A549 treated with Mapracorat at 1 μM for 4 hours (cell line): Measurements from ENCODE around the gene CDCA3. TPM values are rescaled to one million over a fixed set of nuclear protein-coding genes. Genes with fewer than 3 reads are reported as not detected.

Experiments
- total RNA-seq: library from RNA; stranded (reverse); fragments of 200-300 nt; extraction: Qiagen RNA extraction; gene quantifications from 5 replicates; pipeline ENCODE4 v1.2.3, GENCODE V29; 2022

The CDCA3 gene
- total RNA-seq: 71.5 to 81.3 TPM (median 75.3 TPM) in 5 replicates

GRCh38 chr12:6851153-6851920 lies at the start of gene CDCA3:
Gene CDCA3, minus strand, starts transcription at chr12:6851286. Its CDS starts 334 bp downstream, at chr12:6850952.

GRCh38 chr12:6873094-6874014 lies 22.3 kb upstream of the CDCA3 start, which contains the start of gene SPSB2:
Gene SPSB2, minus strand, starts transcription at chr12:6873303. Its CDS starts 402 bp downstream, at chr12:6872901.

GRCh38 chr12:6867413-6868210 lies 16.5 kb upstream of the CDCA3 start, which contains the start of gene TPI1:
Gene TPI1, plus strand, starts transcription at chr12:6867531. Its CDS starts 36 bp downstream, at chr12:6867567.

GRCh38 chr12:6851921-6852650 lies 1.0 kb upstream of the CDCA3 start, which contains the start of gene USP5:
Gene USP5, plus strand, starts transcription at chr12:6852150. Its CDS starts 30 bp downstream, at chr12:6852180.

GRCh38 chr12:6840761-6841515 lies 10.1 kb downstream of the CDCA3 start, which contains the start of gene GNB3:
Gene GNB3, plus strand, starts transcription at chr12:6840925. Its CDS starts 363 bp downstream, at chr12:6841288.

GRCh38 chr12:6827982-6828780 lies 22.9 kb downstream of the CDCA3 start, which contains the start of gene P3H3:
Gene P3H3, plus strand, starts transcription at chr12:6828407. Its CDS starts 34 bp downstream, at chr12:6828441.

GRCh38 chr12:6821591-6822425 lies 29.3 kb downstream of the CDCA3 start, which contains the start of gene GPR162:
Gene GPR162, plus strand, starts transcription at chr12:6821821. Its CDS starts 2,078 bp downstream, at chr12:6823899.

Other genes with a start within 250 kb of the CDCA3 start
- gene CHD4, start 243.9 kb downstream of the CDCA3 start, total RNA-seq: 59.8 to 76.6 TPM (median 62.8 TPM) in 5 replicates
- gene LPAR5, start 215.3 kb downstream of the CDCA3 start, total RNA-seq: 0.38 to 0.97 TPM (median 0.66 TPM) in 5 replicates
- 0.08 to 0.40 TPM (median 0.15 TPM) in 3 of 5 replicates, not detected in the others for gene ACRBP, start 203.9 kb downstream of the CDCA3 start, total RNA-seq
- 13.8 to 19.8 TPM (median 15.7 TPM) in 5 replicates for gene ING4, start 188.2 kb downstream of the CDCA3 start, total RNA-seq
- 50.6 to 58.9 TPM (median 55.4 TPM) in 5 replicates for gene ZNF384, start 161.9 kb downstream of the CDCA3 start, total RNA-seq
- gene PIANP, start 150.5 kb downstream of the CDCA3 start, total RNA-seq: 0.64 to 1.0 TPM (median 0.73 TPM) in 5 replicates
- 47.2 to 58.3 TPM (median 55.9 TPM) in 5 replicates for gene COPS7A, start 127.2 kb downstream of the CDCA3 start, total RNA-seq
- 252 to 312 TPM (median 307 TPM) in 5 replicates for gene MLF2, start 98.1 kb downstream of the CDCA3 start, total RNA-seq
- 703 to 949 TPM (median 926 TPM) in 5 replicates for gene PTMS, start 84.9 kb downstream of the CDCA3 start, total RNA-seq
- gene LAG3, start 78.8 kb downstream of the CDCA3 start, total RNA-seq: 0.89 to 2.3 TPM (median 1.4 TPM) in 5 replicates
- gene CD4, start 61.8 kb downstream of the CDCA3 start, total RNA-seq: not detected in 5 replicates
- 0.23 to 0.53 TPM (median 0.45 TPM) in 5 replicates for gene GPR162, start 29.5 kb downstream of the CDCA3 start, total RNA-seq
- 19.8 to 29.8 TPM (median 28.7 TPM) in 5 replicates for gene P3H3, start 22.9 kb downstream of the CDCA3 start, total RNA-seq
- 1.2 to 2.3 TPM (median 1.9 TPM) in 5 replicates for gene GNB3, start 10.4 kb downstream of the CDCA3 start, total RNA-seq
- gene USP5, start 864 bp upstream of the CDCA3 start, total RNA-seq: 74.8 to 79.3 TPM (median 76.6 TPM) in 5 replicates
- gene TPI1, start 16.2 kb upstream of the CDCA3 start, total RNA-seq: 1,486 to 1,673 TPM (median 1,653 TPM) in 5 replicates
- gene SPSB2, start 22.0 kb upstream of the CDCA3 start, total RNA-seq: 23.1 to 34.6 TPM (median 32.3 TPM) in 5 replicates
- gene LRRC23, start 53.5 kb upstream of the CDCA3 start, total RNA-seq: 16.4 to 19.0 TPM (median 18.3 TPM) in 5 replicates
- gene ENO2, start 63.3 kb upstream of the CDCA3 start, total RNA-seq: 35.9 to 40.2 TPM (median 37.3 TPM) in 5 replicates
- gene ATN1, start 76.7 kb upstream of the CDCA3 start, total RNA-seq: 48.7 to 75.7 TPM (median 72.9 TPM) in 5 replicates
- not detected in 5 replicates for gene RNU7-1, start 92.5 kb upstream of the CDCA3 start, total RNA-seq
- 275 to 319 TPM (median 310 TPM) in 5 replicates for gene C12orf57, start 92.7 kb upstream of the CDCA3 start, total RNA-seq
- gene PTPN6, start 100.1 kb upstream of the CDCA3 start, total RNA-seq: 7.9 to 13.5 TPM (median 11.7 TPM) in 5 replicates
- gene PHB2, start 119.4 kb upstream of the CDCA3 start, total RNA-seq: 289 to 333 TPM (median 326 TPM) in 5 replicates
- 56.9 to 66.4 TPM (median 62.2 TPM) in 5 replicates for gene EMG1, start 119.6 kb upstream of the CDCA3 start, total RNA-seq
- 25.5 to 29.9 TPM (median 29.1 TPM) in 5 replicates for gene LPCAT3, start 167.2 kb upstream of the CDCA3 start, total RNA-seq
- gene C1S, start 209.4 kb upstream of the CDCA3 start, total RNA-seq: 38.3 to 56.5 TPM (median 44.5 TPM) in 5 replicates
- 28.8 to 47.1 TPM (median 29.1 TPM) in 5 replicates for gene C1R, start 241.2 kb upstream of the CDCA3 start, total RNA-seq